ENCODE data around the gene LRRC61.
"Not testable (repeated sequence)": the region's sequence is repeated elsewhere in the genome, so short reads cannot be mapped to it uniquely, and the experiment has no call there.

LRRC61 gene

DNA sequence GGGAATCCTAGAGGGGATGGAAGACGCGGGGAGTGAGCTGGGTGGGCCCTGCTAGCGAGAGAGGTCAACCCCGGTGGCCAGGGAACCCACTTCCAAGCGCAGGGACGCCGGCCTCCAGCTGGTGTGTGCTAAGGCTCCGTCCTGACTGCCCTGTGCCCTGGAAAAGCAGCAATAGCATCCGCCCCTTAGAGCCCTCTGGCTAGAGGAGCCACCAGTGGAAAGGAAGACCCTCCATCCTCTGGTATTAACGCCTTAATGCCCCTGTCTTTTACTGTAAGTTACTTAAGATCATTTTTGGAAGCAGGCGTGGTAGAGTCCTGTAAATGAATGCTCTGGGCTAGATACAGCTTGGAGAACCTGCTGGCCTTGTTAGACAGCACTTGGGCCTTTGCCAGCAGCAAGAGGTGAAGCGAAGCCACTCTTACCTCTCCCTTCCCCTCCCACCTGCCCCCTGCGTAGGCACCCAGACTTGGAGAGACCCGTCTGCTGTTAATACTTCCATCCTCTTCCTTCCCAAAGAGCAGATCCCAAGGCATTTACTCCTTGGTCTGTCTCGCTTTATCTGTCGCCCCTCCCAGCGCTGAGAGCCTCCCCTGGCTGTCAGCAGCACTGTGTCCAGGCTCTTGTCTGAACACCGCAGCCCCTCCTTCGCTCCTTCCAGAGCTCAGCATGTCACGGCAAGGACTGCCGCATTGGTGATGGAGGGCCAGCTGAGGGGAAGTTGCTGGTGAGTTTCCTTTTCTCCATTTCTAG, 50.1 kb downstream of the LRRC61 start:
- no peak for DNase-seq

DNA sequence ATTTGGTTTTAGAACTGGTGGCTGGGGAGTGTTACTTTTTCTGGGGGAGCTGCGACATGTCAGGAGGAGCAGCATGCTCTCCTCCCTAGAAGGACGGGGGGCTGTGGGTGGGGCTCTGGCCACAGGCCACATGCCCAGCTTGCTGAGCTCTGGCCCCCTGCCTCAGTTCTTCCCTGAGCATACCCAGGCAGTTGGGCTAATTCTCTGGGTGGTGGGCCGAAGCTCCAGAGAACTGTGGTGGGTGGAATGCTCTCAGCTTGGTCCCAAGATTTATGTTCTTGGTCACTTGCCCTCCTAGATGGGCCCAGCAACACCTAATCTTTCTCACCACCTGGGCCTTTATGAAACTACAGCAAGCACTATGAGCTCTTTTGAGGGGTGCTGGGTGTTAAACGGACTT, 50.9 kb downstream of the LRRC61 start:
- DNase-seq = no peak

DNA sequence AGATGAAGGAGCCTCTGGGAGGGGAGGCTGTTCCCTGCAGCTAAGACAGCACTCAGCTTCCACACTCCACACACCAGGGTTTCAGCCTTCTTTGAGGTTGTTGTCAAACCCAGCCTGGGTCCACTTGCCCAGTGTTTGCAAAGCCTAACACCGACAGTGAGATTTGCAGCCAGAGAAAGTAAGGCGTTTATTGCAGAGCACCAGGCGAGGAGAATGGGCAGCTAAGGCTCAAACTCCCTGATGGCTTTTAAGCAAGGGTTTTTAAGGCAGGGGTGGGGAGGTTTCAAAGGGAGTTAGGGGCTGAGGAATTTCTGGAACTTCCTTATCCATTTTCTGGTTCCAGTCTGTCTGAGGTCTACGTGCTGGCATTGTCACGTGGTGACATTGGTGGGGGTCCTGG, 51.3 kb downstream of the LRRC61 start:
- DNase-seq = no peak

DNA sequence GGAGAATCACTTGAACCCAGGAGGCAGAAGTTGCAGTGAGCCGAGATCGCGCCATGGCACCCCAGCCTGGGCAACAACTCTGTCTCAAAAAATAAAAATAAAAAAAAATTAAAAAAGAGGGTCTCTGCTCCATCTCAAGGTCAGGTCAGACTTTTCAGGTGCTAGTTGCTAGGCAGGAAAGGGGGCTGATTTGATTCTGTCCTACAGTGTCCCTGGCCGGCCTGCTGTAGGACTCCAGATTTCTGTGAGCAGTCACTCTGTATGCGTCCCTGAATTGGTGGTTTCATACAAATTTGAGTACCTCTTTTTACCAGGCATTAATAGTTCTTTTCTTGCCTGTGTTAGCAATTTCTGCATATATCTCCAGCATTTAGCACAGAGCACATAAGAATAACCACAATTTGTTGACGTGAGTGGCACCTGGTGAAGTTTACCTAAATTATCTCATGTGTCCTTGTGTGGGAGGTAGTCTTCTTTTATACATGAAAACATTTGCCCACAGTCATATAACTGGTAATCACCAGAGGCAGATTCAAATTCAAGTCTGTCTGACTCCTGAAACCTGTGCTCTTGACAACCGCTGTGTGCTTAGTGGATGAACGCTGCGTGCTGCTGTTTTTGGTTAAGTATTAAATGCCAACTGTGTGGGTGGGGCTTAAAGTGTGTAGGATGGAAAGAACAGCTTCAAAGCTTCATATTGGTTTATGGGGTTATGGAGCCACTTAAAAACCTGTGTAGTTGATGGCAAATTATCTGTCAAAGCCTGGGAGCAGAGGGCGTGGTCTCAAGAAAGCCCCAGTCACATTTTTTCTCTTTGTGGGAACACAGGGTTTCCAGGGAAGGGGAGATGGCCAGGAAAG, 52.7 kb downstream of the LRRC61 start:
- DNase-seq = no peak

DNA sequence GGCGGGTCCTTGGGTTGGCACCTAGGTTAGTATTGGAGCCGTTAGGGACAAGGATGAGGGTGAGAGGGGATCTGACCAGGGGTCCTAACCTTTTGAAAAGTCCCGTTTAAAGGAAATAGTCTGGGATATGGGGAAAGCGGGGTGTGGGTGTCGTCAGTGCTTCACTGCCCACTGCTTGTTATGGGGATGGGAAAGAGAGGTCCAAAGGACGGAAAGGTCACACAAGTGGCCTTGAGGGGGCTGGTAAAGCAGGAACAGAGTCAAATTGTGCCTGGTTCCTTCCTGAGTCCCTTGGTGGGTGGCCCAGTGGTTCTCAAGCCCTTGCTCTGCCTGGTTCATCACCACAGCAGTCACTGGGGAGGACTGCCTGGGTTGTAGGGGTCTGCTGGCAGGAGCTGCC, 53.4 kb downstream of the LRRC61 start:
- DNase-seq = no peak

DNA sequence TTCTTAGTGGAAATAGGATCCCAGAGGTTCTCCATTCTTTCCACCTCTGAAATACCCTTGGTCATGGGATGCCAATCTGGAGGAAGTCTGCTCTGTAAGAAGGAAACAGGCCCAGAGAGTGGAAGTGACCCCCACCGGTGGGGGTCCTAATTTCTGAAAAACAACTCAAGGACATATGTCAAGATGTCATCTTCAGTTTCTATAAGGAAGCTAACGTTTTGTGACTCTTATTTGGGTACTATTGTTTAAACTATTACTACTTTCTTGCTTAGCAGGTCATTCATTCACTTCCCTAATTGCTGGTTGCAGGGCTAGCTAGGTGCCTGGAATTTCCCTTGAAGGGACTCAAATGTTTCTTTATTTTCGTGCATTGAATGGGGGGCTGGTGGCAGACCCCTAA, 54.0 kb downstream of the LRRC61 start:
- DNase-seq = no peak

DNA sequence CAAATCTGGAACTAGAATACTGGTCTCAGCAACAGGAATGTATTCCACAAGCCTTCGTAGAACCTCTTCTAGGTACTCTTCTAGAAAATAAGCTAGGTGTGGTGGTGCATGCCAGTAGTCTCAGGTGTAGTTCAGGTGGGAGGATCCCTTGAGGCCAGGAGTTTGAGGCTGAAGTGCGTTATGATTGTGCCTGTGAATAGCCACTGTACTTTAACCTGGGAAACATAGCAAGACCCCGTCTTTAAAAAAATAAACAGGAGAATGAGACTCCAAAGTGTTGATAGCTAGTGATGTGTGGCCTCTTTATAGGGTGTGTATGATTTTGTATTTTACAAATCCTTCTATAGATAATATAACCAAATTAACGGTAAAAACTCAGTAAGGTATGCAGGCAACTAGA, 54.5 kb downstream of the LRRC61 start:
- no peak for DNase-seq

DNA sequence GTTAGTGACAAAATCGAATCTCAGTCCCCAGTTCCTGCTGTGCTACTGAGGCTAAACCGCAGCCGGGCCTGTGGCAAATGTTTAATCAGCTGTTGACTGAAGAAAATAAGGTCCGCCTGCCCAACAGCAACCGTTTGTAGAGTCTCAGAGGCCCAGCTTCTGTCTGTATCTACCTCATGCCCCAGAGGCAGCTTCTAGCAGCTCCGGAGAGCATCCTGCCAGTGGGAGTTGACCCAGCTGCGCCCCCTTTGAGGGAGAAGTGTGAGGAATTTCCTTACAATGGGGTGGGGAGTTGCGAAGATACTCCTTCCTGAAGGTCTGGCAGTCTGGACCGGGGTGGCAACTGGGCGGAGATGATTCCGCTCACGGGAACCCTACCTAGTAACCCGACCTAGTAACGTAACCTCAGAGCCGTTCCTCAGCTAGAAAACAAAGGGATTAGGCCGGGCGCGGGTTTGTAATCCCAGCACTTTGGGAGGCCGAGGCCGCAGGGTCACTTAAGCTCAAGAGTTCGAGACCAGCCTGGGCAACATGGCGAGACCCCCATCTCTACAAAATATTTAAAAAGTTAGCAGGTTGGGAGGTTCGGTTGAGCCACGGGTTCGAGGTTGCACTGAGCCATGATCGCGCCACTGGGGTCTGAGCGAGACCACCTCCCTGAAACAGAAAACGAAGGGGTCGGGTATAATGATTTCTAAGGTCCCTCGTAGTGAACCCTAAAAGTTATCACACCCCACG, 55.1 kb downstream of the LRRC61 start:
- peak; percentile 59 for DNase-seq

DNA sequence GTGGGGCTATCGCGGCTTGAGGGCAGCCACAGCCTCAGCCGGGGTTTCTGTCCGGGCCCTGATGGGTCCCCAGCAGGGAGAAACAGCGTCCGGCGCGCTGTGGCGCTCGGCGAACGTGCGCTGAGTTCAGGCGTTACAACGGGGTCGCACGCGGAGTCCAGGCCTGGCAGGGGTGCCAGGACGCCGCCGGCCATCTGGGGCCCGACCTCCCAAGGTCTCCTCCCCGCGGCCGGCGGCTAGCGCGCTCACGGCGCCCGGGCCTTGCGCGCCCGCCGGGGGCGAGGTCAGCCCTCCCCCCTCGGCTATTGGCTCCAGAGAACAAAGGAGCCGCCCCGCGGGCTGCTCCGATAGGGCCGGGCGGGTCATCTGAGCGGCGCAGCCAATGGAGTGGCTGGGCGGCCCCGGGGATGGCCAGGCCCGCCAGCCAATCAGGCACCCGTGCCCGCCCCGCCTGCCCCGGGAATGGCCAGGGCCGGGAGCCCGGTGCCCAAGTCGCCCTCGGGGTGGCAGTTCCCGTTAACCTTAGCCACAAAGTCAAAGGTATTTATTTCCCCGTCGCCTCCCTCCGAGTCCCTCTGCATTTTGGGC, 55.8 kb downstream of the LRRC61 start, which contains the start of gene ZNF775:
Gene ZNF775 (plus strand): TSS at position 478 of the 588 bp plus-strand sequence. CDS start 9,141 bp downstream, outside the sequence.
- DNase-seq = peak; percentile 94

DNA sequence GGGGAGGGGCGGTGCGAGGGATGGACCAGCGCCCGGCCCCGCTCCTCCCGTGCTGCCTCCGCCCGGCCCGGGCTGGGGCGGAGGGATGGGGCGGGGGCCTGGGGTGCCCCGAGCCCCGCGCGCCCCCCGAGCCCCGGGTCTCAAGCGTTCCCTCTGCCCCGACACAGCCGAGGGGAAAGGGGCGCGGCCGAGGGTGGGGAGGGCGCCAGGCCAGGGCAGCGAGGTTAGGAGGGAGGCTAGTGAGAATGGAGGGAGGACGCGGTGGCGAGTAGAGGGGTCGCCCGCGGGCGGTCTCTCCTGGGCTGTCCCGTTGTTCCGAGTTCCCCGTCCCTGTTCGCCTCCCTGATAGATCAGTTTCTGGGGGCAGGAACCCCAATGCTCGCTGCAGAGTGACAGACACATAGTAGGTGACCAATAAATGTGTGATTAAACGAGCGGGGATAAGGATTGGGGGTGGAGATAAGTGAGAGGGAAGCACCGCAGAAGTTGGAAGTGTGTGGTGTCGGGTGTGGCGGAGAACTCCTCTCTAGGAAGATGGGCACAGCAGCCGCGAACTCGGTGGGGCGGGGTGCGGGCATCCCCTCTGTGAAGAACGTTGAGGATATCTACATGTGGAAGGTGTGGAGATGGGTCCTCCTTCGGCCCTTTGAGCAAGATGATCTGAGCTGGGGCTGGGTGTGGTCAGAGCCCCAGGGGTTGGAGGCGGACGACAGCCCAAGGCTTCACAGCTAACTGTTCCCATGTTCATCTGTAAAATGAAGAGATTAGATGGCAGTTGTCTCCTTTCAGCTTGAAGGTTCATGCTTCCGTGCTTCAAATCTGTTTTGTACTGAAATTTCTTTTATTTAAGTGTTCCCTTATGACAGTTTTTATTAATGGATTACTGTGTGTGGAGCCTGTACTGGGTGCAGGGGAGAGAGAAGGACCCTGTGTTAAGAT, 56.6 kb downstream of the LRRC61 start:
- DNase-seq = no peak

DNA sequence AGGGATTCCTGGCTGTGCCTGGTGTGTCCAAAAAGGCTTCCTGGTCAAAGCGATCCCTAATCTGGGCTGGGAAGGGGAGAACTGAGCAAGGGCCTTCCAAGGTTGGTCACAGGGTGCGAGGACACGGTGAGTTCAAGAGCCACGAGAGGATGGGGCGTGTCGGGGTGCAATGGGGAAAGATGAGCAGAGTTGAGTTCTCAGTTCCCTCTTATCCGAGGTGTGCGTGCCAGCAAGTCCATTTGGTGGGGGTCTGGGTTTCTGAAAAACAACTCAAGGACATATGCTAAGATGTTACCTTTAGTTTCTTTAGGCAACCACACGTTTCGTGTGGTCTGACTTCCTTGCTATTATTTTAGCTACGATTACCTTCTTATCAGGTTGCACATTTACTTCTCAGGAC, 57.3 kb downstream of the LRRC61 start:
- no peak for DNase-seq

DNA sequence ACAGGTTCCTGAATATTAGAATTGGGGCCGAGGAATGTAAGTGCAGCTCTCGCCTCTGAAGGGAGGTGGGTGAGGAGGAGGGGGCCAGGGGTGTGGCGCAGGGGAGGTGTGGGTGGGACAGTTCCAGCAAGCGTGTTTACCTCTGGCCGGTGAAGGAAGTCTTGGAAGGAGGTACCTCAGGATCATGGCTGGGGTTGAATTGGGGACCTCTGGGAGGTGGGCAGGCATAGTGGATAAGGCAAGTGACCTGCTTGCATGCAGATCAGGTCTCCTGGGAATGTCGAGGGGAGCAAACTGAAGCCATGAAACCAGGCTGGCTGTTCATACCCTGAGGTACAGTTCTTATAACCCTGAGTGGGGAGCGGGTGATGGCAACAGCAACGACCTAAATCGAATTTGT, 57.9 kb downstream of the LRRC61 start:
- DNase-seq = no peak

DNA sequence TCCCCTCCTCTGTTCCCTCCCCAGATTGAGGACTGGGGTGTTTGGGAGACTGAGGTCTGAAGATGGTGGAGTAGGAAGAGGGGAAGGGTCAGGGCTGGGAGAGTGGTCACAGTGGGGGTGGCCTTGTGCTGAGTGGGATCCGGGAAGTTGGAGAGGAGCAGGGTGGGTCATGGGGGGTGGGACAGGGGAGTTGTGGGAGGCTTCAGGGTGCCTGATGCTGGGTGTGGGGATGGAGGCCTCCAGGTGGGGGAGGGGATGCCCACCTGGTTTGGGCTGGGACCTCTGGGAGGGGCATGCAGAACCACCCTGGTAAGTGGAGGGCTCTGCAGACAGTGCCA, 58.6 kb downstream of the LRRC61 start:
- no peak for DNase-seq

DNA sequence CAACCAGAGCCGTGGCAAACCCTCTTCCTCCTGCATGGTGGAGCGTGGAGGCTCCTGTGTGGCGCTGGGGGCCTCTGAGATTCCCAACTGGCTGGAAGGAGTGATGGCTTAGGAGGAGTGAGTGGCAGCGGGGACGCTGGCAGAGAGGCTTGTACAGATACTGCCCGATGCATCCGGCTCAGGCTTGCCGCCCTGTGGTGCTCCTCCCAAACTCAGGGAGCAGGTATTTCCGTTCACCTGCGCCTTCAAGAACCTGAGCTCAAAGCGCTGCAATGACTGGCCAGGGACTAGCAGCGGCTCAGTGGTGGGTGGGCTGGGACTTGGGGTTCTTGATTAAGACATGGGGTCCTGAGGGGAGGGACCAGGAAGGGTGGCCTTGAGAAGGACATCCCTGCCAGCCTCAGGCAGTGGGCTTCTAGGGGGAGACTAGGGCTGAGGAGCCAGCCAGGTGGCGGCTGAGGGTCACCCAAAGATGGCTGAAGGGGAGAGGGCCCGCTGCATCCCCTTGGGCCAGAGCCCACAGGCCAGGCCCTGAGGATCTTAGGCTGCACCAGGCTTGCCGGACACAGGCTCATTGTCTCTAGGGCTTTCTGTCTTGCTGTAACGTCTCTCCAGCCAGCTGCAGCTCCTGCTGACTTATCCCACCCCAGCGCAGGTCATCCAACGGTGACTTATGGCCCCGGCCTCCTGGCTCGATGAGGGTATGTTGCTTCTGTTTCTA, 59.1 kb downstream of the LRRC61 start:
- DNase-seq = no peak

DNA sequence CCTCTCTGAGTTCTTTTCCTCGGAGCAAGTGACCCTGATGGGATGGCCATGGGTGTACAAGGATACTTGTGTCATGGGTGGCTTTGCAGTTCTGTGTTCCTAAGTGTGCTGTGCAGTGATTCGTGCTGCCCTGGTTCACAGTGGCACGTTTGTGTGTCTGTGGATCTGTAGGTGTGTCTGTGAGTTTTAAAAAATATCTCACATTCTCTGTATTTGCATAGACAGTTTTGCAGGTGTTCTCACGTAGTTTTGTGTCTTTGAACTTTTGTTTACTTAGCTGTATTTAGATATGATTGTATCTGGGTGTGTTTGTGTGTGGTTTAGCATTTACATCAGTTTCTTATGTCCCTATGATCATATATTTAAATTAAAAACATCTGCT, 59.7 kb downstream of the LRRC61 start:
- no peak for DNase-seq

DNA sequence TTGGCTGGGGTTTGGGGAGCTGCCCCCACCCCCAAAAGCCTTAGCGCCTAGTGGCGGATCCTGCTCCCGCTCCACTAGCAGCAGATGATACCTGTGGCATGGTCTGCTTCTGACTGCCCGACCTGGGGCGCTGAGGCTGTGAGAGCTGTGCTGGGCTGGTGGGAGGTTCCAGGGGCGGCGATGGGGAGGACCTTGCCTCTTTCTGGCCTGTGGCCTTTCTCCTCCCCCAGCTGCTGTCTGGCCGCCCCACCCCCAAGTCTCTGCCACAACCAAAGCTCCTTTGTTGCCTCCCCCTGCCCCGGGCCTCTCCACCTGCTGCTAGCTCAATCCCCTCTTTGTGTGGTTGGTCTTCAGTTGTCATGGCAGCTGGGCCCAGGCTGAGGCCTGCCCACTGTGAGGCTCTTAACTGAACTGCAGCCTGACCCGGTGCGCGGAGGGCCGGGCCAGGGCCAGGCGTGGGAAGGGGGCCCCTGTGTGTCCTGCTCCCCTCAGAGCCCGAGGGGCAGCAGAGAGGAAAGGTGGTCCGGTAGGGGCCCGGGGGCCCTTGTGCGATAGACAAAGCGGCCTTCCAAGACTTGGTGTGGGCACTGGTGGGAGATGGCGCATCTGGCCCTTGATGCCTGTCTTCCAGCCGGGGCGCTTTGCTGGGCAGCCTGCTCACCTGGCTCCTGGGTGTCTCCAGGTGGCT, 60.7 kb downstream of the LRRC61 start:
- DNase-seq = peak; percentile 14

DNA sequence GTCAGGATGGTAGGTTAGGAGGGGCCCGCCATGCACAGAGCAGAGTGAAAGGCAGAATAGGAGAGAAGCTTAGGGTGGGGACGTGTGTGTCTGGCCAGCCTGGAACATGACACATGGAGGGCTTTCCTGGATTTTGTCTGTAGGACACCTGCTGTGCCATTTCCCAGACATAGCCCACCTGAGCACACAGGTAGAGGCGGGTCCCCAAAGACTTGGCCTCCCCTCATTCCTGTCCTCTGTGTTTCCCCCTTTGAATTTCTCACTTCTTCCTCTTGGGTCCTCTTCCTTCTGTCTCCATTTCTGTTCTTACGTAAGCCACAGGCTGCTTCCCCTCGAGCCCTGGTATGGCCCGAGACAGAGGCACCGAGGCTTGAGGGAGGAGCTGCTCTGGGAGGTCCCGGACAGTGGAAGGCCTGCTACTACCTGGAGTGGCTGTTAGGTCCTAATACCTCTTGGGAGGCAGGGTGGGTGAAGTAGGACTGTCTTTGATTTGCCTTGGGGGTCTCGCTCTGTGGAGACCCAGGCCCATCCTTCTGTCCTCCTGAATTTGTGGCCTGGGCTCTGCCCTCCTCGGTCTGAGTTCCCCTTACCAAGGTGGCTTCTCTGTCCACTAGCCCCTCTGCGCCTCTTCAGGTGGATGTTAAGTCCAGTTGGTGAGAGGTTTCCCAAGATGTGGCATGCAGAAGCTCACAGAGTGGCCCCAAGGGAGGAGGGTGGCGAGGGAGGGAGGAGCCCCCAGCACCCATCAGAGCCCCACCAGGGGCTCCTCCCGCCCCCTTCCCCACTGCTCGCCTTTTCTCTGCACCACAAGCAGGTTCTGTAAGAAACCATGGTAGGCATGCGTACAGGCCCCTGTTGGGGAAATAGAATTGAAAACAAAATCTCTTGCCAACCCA, 61.5 kb downstream of the LRRC61 start:
- no peak for DNase-seq

DNA sequence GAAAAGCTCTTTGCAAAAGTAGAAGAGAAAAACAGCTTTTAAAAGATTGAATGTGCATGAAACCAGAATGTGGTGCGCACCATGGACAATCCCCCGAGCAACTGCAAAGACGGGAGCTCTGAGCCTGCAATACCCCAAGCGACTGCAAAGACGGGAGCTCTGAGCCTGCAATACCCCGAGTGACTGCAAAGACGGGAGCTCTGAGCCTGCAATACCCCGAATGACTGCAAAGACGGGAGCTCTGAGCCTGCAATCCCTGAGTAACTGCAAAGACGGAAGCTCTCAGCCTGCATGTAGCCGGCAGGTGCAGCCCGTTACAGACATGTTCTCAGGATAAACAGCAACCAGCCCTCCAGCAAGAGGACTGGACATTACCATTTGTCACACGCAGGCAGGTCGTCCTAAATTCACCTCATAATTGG, 62.2 kb downstream of the LRRC61 start:
- DNase-seq = no peak

DNA sequence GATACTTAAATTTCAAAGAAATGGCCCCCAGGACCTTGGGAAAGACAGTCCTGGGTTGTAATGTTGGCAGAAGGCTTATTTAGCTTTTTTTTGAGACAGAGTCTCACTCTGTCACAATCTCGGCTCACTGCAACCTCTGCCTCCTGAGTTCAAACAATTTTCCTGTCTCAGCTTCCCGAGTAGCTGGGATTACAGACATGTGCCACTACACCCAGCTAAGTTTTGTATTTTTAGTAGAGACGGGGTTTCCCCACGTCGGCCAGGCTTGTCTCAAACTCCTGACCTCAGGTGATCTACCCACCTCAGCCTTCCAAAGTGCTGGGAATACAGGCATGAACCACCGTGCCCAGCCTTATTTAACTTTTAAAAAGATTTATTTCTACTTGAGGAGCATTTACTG, 62.7 kb downstream of the LRRC61 start:
- DNase-seq = not testable (repeated sequence)

All from COR-L47 (cell line).